ENCODE data around the gene UMAD1. TPM values are rescaled to one million over a fixed set of nuclear protein-coding genes. Genes with fewer than 3 reads are reported as not detected.

The UMAD1 gene
- total RNA-seq, 6 experiments from 2014 or later, result 7.6 to 15.3 (median 9.5) TPM

- H3K27ac ChIP-seq, result no peak overlapping the region
- DNase-seq, result no peak
- intact Hi-C loops (cut with DNase I), result no loop called here
- TF ChIP-seq CTCF (IDR thresholded peaks at IDR 0.05) (no peak), POLR2A (IDR thresholded peaks at IDR 0.05) (no peak)
- ATAC-seq, result no peak
- H3K4me3 ChIP-seq, result no peak overlapping the region
- no peaks in the 10 kb centered on the region for H3K27me3 ChIP-seq
- H3K4me1 ChIP-seq, result no peaks in the 10 kb centered on the region
- 100% methylated on average over 1 of the region's 1 CpG for WGBS (ENCODE audit: insufficient coverage, low coverage, low lambda C conversion rate, missing lambda C conversion rate)
- H3K36me3 ChIP-seq, result no peaks in the 10 kb centered on the region
- H3K9me3 ChIP-seq, result no peaks in the 10 kb centered on the region
Observed at GRCh38 chr7:7720193-7720592, 79.6 kb downstream of the UMAD1 start.

GRCh38 chr7:7720750-7721621 is 80.4 kb downstream of the UMAD1 start:
- no peaks in the 10 kb centered on the region for H3K27me3 ChIP-seq
- TF ChIP-seq CTCF (IDR thresholded peaks at IDR 0.05) (no peak), POLR2A (IDR thresholded peaks at IDR 0.05) (no peak)
- WGBS (ENCODE audit: insufficient coverage, low coverage, low lambda C conversion rate, missing lambda C conversion rate), result 93% methylated on average over 5 of the region's 5 CpGs
- intact Hi-C loops (cut with DNase I), result no loop called here
- no peaks in the 10 kb centered on the region for H3K36me3 ChIP-seq
- H3K4me1 ChIP-seq, result no peaks in the 10 kb centered on the region
- H3K4me3 ChIP-seq, result no peak overlapping the region
- DNase-seq (no peak), ATAC-seq (no peak)
- no peak overlapping the region for H3K27ac ChIP-seq
- no peaks in the 10 kb centered on the region for H3K9me3 ChIP-seq

GRCh38 chr7:7731732-7732131 is 91.2 kb downstream of the UMAD1 start:
- TF ChIP-seq CTCF (IDR thresholded peaks at IDR 0.05) (no peak), POLR2A (IDR thresholded peaks at IDR 0.05) (no peak)
- DNase-seq, result no peak
- Histone ChIP-seq H3K27me3 (no peaks in the 10 kb centered on the region), H3K27ac (no peak overlapping the region), H3K9me3 (no peaks in the 10 kb centered on the region), H3K36me3 (no peaks in the 10 kb centered on the region), H3K4me1 (no peaks in the 10 kb centered on the region), H3K4me3 (no peak overlapping the region)
- intact Hi-C loops (cut with DNase I), result no loop called here
- ATAC-seq, result peak in 2 of 4 donors; percentile 26 to 56

- no peak overlapping the region for H3K27ac ChIP-seq
- no peaks in the 10 kb centered on the region for H3K27me3 ChIP-seq
- H3K36me3 ChIP-seq, result no peaks in the 10 kb centered on the region
- ATAC-seq (no peak), DNase-seq (no peak)
- no peaks in the 10 kb centered on the region for H3K4me1 ChIP-seq
- TF ChIP-seq CTCF (IDR thresholded peaks at IDR 0.05) (no peak), POLR2A (IDR thresholded peaks at IDR 0.05) (no peak)
- intact Hi-C loops (cut with DNase I), result no loop called here
- H3K4me3 ChIP-seq, result no peak overlapping the region
- WGBS (ENCODE audit: insufficient coverage, low coverage, low lambda C conversion rate, missing lambda C conversion rate), result 55% methylated on average over 4 of the region's 4 CpGs
- no peaks in the 10 kb centered on the region for H3K9me3 ChIP-seq
Observed at GRCh38 chr7:7732621-7733281, 92.2 kb downstream of the UMAD1 start.
